ENCODE measurements around the gene SLC25A39.
"Not testable (repeated sequence)": the region's sequence is repeated elsewhere in the genome, so short reads cannot be mapped to it uniquely, and the experiment has no call there.

Gene SLC25A39

GRCh38 chr17:44354582-44355561 lies 30.2 kb upstream of the SLC25A39 start:
- no peak for DNase-seq

- DNase-seq, result peak in 2 of 58 donors; percentile 10 to 23
These were observed 29.2 kb upstream of the SLC25A39 start for GRCh38 chr17:44353672-44354331.

- DNase-seq, result no peak
These were observed 28.4 kb upstream of the SLC25A39 start for GRCh38 chr17:44352828-44353671.

- DNase-seq, result no peak
These were observed 27.6 kb upstream of the SLC25A39 start for GRCh38 chr17:44351961-44352827.

- no peak for DNase-seq
These were observed 26.8 kb upstream of the SLC25A39 start for GRCh38 chr17:44351464-44351863.

GRCh38 chr17:44350733-44351226 lies 26.2 kb upstream of the SLC25A39 start:
- peak in 49 of 58 donors; percentile 14 to 82 (median 44) for DNase-seq

GRCh38 chr17:44349553-44350070 lies 25.0 kb upstream of the SLC25A39 start:
- no peak for DNase-seq

- no peak for DNase-seq
These were observed 24.4 kb upstream of the SLC25A39 start for GRCh38 chr17:44348988-44349364.

GRCh38 chr17:44348234-44348987 lies 23.8 kb upstream of the SLC25A39 start:
- peak in 25 of 58 donors; percentile 8 to 63 (median 30) for DNase-seq

- DNase-seq, result not testable (repeated sequence)
These were observed 22.8 kb upstream of the SLC25A39 start for GRCh38 chr17:44347206-44348055.

GRCh38 chr17:44346064-44346844 lies 21.6 kb upstream of the SLC25A39 start:
- no peak for DNase-seq

GRCh38 chr17:44345454-44346026 lies 20.9 kb upstream of the SLC25A39 start:
- peak in 53 of 58 donors; percentile 28 to 81 (median 52) for DNase-seq

- peak; percentile 74 to 99 (median 95) for DNase-seq
These were observed 20.4 kb upstream of the SLC25A39 start, which contains the start of gene GRN for GRCh38 chr17:44344939-44345453. GRN (plus strand) TSS chr17:44345302; CDS start chr17:44349165, 3,863 bp downstream.

- DNase-seq, result no peak
These were observed 19.0 kb upstream of the SLC25A39 start for GRCh38 chr17:44343510-44344209.

- DNase-seq, result not testable (repeated sequence)
These were observed 15.9 kb upstream of the SLC25A39 start for GRCh38 chr17:44340553-44340952.

- DNase-seq, result no peak
These were observed 14.1 kb upstream of the SLC25A39 start for GRCh38 chr17:44338702-44339101.

Data from anterior cingulate cortex (tissue), 58 donors.